ENCODE data around the gene TPO. TPM values are rescaled to one million over a fixed set of nuclear protein-coding genes. Genes with fewer than 3 reads are reported as not detected.
A peak's percentile ranks its signal among the peaks of the same experiment; 100 is the strongest.

TPO gene
- total and polyA plus RNA-seq, 5 donors: 1.3 to 2.0 (median 1.4) TPM; not detected in 1

DNA sequence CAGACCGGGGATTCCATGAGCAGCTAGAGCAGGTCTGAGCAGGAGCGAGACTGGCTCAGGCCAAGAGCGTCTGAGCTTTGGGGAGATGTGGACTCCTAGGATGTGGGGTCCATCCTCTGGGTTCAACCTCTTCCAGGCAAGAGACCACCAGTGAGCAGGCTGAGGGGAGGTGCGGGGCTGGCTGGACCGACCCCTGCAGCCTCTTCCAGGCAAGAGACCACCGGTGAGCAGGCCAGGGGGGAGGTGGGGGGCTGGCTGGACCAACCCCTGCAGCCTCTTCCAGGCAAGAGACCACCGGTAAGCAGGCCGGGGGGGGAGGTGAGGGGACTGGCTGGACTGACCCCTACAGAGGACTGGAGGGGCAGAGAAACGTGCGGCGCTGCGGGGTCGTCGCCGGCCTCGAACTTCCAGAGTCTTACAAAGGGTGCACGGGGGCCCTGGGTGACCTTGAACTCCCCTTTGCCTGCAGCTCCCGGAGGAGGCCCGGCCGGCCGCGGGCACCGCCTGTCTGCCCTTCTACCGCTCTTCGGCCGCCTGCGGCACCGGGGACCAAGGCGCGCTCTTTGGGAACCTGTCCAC is 63.4 kb downstream of the TPO start:
- ATAC-seq (no peak), DNase-seq (no peak)
- no peaks in the 10 kb centered on the region for H3K9me3 ChIP-seq (ENCODE audit: control insufficient read depth, low read length)
- intact Hi-C loops (cut with DNase I): no loop called here
- H3K4me3 ChIP-seq (ENCODE audit: low read length): no peak overlapping the region
- H3K4me1 ChIP-seq (ENCODE audit: control insufficient read depth, insufficient read depth, low read length): no peaks in the 10 kb centered on the region
- H3K27me3 ChIP-seq (ENCODE audit: control insufficient read depth, insufficient read depth): no peaks in the 10 kb centered on the region
- 83% methylated on average over 30 of the region's 30 CpGs for WGBS
- H3K27ac ChIP-seq (ENCODE audit: low read length): no peak overlapping the region

DNA sequence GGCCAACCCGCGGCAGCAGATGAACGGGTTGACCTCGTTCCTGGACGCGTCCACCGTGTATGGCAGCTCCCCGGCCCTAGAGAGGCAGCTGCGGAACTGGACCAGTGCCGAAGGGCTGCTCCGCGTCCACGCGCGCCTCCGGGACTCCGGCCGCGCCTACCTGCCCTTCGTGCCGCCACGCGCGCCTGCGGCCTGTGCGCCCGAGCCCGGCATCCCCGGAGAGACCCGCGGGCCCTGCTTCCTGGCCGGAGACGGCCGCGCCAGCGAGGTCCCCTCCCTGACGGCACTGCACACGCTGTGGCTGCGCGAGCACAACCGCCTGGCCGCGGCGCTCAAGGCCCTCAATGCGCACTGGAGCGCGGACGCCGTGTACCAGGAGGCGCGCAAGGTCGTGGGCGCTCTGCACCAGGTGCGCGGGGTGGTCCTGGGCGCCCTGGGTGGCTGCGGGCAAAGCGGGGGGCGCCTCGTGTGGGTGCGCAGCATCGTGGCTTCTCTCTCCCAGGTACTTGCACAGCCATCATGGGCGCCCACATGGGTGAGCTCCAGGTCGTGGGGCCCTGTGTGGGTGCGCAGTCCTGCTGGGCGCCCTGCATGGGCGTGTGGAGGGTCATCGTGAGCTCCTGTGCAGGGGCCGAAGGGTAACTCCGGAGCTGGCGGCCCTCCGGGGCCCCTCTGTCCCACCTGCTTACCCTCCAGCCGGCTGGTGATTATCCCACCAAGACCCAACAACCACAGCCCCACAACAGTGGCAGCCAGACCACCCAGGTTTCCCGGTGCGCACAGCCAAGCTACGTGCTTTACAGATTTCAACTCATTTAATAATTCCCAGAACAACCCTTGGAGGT is 64.2 kb downstream of the TPO start:
- Histone ChIP-seq H3K4me3 (ENCODE audit: low read length) (no peak overlapping the region), H3K27me3 (ENCODE audit: control insufficient read depth, insufficient read depth) (no peaks in the 10 kb centered on the region), H3K9me3 (ENCODE audit: control insufficient read depth, low read length) (no peaks in the 10 kb centered on the region), H3K27ac (ENCODE audit: low read length) (no peak overlapping the region), H3K4me1 (ENCODE audit: control insufficient read depth, insufficient read depth, low read length) (no peaks in the 10 kb centered on the region)
- intact Hi-C loops (cut with DNase I): no loop called here
- DNase-seq: no peak
- ATAC-seq: peak; percentile 11 to 27
- WGBS: 75% methylated on average over 76 of the region's 76 CpGs

DNA sequence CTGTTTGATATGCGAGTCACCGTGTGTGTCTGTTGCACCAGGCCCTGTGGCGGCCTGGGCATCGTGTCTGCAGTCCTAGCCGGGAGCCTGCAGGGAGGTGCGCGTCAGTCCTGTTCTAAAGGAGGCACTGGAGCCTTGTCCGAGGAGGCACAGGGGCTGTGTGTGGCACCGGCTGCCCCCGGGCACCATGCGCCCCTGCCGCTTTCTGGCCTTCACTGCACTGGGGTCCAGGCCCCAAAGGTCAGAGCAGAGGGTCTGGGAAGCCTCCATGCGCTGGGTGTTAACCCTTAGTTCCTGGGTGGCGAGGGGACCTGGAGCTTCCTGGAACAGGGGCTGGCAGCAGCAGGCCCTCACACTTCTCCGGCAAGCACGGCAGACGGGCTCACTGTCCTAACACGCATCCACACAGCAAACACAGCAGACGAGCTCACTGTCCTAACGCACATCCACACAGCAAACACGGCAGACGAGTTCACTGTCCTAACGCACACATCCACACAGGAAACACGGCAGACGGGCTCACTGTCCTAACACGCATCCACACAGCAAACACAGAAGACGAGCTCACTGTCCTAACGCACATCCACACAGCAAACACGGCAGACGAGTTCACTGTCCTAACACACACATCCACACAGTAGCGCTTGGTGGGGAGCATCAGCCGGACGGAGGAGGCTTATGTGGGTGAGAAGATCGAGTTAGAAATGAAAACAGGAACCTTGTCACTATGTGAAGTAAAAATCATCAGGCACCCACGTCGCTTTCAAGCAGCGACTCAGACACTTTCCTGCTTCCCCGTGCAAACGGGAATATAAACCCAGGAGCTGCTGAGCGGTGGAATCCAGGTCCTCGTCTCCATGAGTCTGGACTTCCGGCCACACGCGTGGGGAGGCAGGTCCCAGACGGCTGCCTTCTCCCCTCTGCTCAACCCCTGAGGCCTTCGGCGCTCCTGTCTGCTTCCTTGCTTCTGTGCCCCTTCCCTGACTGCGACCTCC is 65.3 kb downstream of the TPO start:
- H3K4me3 ChIP-seq (ENCODE audit: low read length): no peak overlapping the region
- H3K27ac ChIP-seq (ENCODE audit: low read length): no peak overlapping the region
- H3K4me1 ChIP-seq (ENCODE audit: control insufficient read depth, insufficient read depth, low read length): no peaks in the 10 kb centered on the region
- WGBS: 86% methylated on average over 48 of the region's 48 CpGs
- DNase-seq (no peak), ATAC-seq (no peak)
- intact Hi-C loops (cut with DNase I): no loop called here
- H3K9me3 ChIP-seq (ENCODE audit: control insufficient read depth, low read length): no peaks in the 10 kb centered on the region
- H3K27me3 ChIP-seq (ENCODE audit: control insufficient read depth, insufficient read depth): no peaks in the 10 kb centered on the region

DNA sequence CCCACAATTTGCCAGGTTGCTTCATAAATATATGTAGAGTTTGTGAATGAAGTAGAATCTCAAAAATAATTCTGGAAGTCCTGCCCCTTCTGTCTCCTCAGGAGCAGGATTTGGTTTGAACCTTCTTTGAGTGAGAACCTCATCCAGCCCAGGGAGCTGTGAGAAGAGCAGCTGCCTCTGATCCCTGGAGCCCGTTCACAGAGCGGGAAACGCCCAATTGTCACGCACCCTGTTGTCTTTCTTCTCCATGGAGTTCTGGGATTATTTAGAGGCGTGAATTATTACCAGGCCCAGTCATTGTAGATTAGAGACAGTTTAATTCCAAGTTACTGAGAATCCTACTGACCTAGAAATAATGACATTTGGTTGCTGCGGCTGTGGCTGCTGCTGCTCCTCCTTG is 66.1 kb downstream of the TPO start:
- intact Hi-C loops (cut with DNase I): no loop called here
- H3K27me3 ChIP-seq (ENCODE audit: control insufficient read depth, insufficient read depth): no peaks in the 10 kb centered on the region
- ATAC-seq (no peak), DNase-seq (no peak)
- H3K27ac ChIP-seq (ENCODE audit: low read length): no peak overlapping the region
- H3K4me3 ChIP-seq (ENCODE audit: low read length): no peak overlapping the region
- 83% methylated on average over 6 of the region's 6 CpGs for WGBS
- H3K9me3 ChIP-seq (ENCODE audit: control insufficient read depth, low read length): no peaks in the 10 kb centered on the region
- H3K4me1 ChIP-seq (ENCODE audit: control insufficient read depth, insufficient read depth, low read length): no peaks in the 10 kb centered on the region

DNA sequence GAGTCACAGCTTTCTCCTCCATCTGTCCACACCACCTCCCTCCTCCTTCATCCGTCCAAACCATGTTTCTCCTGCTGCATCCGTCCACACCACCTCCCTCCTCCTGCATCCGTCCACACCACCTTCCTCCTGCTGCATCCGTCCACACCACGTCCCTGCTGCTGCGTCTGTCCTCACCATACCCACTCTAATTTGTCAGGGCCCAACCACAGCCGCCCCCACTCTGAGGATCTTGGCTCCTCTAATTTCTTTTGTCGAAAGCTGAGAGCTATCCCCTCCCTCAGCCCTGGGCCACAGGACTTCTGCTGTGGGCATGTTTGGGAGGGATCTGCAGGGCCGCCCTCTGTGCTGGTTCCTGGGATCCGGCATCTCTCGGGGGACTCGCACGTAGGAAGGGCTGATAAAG is 67.4 kb downstream of the TPO start:
- ATAC-seq (peak in 1 of 2 donors; percentile 31), DNase-seq (no peak)
- intact Hi-C loops (cut with DNase I): no loop called here
- Histone ChIP-seq H3K27me3 (ENCODE audit: control insufficient read depth, insufficient read depth) (no peaks in the 10 kb centered on the region), H3K9me3 (ENCODE audit: control insufficient read depth, low read length) (no peaks in the 10 kb centered on the region), H3K4me1 (ENCODE audit: control insufficient read depth, insufficient read depth, low read length) (no peaks in the 10 kb centered on the region), H3K4me3 (ENCODE audit: low read length) (no peak overlapping the region), H3K27ac (ENCODE audit: low read length) (no peak overlapping the region)
- 56% methylated on average over 13 of the region's 13 CpGs for WGBS

DNA sequence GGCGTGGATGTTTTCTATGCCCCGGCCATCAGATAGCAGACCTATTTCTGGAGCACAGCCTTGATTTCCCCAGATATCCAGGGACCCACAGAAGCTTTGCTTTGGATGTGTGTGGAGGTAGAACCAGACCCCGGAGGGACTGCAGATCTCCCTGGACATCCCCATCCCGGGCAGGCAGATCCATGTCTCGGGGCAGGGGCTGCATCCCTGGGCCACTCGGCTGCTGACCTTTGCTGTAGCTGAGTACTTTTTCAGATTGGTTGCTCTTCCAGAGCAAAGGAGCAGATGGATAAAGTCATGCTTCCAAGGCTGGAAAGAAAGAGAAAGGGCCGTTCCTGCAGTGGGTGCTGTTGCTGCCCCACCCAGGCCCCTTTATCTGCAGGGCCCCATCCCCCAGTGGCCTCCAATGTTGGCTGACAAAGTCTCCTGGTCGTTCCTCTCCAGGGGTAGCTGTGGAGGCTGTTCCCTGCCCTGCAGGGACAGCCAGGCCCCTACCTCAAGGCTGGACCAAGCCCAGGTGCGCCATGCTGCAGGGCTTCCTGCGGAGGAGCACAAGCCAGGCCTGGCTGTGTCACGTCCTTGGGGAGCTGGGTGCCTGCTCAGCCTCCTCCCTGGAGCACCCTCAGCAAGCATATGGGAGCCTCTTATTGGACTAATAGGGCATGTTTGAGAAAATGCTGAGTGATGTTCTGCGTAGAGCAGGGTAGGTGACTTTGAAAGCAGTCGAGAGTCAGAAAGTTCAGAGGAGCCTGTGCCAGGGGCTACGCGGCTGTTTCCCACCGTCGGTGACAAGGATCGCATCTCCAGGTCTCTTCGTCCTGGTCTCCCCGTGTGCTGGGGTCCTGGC is 68.4 kb downstream of the TPO start:
- WGBS: 87% methylated on average over 20 of the region's 20 CpGs
- DNase-seq (no peak), ATAC-seq (no peak)
- H3K27ac ChIP-seq (ENCODE audit: low read length): no peak overlapping the region
- no peaks in the 10 kb centered on the region for H3K4me1 ChIP-seq (ENCODE audit: control insufficient read depth, insufficient read depth, low read length)
- H3K27me3 ChIP-seq (ENCODE audit: control insufficient read depth, insufficient read depth): no peaks in the 10 kb centered on the region
- intact Hi-C loops (cut with DNase I): no loop called here
- no peak overlapping the region for H3K4me3 ChIP-seq (ENCODE audit: low read length)
- no peaks in the 10 kb centered on the region for H3K9me3 ChIP-seq (ENCODE audit: control insufficient read depth, low read length)

DNA sequence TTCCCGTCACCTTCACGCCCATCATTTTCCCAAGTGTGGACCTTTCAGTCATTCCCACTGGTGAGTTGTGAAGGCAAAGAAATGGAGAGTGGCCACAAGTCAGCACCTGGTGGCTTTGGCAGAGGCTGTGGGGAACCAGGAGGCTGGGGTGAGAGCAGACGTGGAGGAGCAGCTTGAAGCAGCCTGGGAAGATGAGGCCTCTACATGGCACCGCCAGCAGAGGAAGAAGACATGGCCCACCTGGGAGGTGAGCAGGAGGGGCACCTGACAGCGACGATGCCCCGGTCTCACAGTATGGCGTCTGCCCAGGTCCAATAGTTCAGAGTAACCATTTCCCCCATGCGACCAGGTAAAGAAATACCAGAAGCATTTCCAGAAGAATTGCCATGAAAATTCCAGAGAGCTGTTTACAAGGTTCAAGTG is 69.0 kb downstream of the TPO start:
- Histone ChIP-seq H3K9me3 (ENCODE audit: control insufficient read depth, low read length) (no peaks in the 10 kb centered on the region), H3K4me1 (ENCODE audit: control insufficient read depth, insufficient read depth, low read length) (no peaks in the 10 kb centered on the region), H3K4me3 (ENCODE audit: low read length) (no peak overlapping the region), H3K27ac (ENCODE audit: low read length) (no peak overlapping the region), H3K27me3 (ENCODE audit: control insufficient read depth, insufficient read depth) (no peaks in the 10 kb centered on the region)
- intact Hi-C loops (cut with DNase I): no loop called here
- DNase-seq (no peak), ATAC-seq (no peak)
- 92% methylated on average over 9 of the region's 9 CpGs for WGBS

DNA sequence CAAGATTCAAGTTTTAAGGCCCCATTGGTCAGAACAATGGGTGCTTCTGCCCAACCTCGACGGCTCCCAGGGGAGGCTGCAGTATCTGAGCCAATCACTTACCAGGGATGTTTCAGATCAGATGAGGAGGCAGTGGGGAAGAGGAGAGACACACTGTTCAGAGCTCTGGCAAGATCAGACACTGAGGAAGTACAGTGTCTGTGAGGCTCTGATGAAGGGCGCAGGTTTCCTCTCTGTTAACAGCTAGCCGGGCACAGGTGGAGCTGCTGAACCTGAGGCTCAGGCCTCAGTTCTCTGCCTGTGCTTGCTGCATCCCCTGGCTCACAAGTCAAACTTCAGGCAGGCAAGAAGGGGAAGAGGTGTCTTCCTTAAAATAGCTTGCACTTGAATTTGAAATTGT is 69.7 kb downstream of the TPO start:
- no peak overlapping the region for H3K27ac ChIP-seq (ENCODE audit: low read length)
- H3K27me3 ChIP-seq (ENCODE audit: control insufficient read depth, insufficient read depth): no peaks in the 10 kb centered on the region
- H3K4me3 ChIP-seq (ENCODE audit: low read length): no peak overlapping the region
- 80% methylated on average over 4 of the region's 4 CpGs for WGBS
- H3K9me3 ChIP-seq (ENCODE audit: control insufficient read depth, low read length): no peaks in the 10 kb centered on the region
- ATAC-seq (no peak), DNase-seq (no peak)
- H3K4me1 ChIP-seq (ENCODE audit: control insufficient read depth, insufficient read depth, low read length): no peaks in the 10 kb centered on the region
- intact Hi-C loops (cut with DNase I): no loop called here

DNA sequence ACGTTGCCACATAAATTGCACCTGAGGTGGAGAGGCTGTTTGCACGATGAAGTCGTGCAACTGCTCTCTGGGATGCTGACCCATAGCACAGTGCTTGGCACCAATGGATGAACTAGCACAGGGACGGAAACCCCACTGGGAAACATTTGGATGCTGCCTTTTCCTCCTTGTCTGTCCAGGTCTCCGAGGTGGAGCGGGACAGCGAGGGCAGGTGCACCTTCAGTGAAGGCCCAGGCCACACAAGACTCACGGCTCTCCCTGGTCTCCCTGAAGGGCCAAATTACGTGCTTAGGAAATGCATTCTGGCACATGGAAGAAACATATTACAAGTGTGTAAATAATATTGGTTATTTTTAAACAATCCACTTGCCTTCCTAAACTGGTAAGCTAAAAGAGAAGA is 70.3 kb downstream of the TPO start:
- no peak overlapping the region for H3K4me3 ChIP-seq (ENCODE audit: low read length)
- intact Hi-C loops (cut with DNase I): no loop called here
- no peaks in the 10 kb centered on the region for H3K9me3 ChIP-seq (ENCODE audit: control insufficient read depth, low read length)
- no peak overlapping the region for H3K27ac ChIP-seq (ENCODE audit: low read length)
- 88% methylated on average over 9 of the region's 9 CpGs for WGBS
- DNase-seq (no peak), ATAC-seq (no peak)
- H3K4me1 ChIP-seq (ENCODE audit: control insufficient read depth, insufficient read depth, low read length): no peaks in the 10 kb centered on the region
- H3K27me3 ChIP-seq (ENCODE audit: control insufficient read depth, insufficient read depth): no peaks in the 10 kb centered on the region

DNA sequence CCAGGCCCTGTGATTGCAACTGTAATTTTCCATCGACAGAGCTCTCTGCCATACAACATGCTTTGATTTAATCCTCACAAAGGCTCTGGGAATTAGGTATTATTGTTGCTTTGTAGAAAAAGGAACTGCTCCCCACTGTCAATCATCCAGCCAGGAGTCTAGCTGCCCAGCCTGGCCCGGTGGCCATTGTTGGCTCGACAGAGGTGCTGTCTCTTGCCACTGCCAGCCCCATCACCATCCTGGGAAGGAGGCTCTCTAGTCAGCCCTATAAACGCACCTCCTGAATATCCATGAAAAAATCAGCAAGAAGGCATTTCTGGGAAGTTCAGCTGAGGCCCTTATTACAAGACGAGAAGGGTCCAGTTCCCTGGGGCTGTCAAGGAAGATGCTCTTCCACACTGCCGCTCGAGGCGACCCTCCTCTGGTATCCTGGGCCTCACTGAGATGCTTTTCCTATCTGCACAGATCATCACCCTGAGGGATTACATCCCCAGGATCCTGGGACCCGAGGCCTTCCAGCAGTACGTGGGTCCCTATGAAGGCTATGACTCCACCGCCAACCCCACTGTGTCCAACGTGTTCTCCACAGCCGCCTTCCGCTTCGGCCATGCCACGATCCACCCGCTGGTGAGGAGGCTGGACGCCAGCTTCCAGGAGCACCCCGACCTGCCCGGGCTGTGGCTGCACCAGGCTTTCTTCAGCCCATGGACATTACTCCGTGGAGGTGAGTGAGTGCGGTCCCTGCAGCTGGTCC is 71.0 kb downstream of the TPO start:
- DNase-seq (no peak), ATAC-seq (no peak)
- 90% methylated on average over 22 of the region's 22 CpGs for WGBS

More for the DNA sequence above, 71.0 kb downstream of the TPO start:
- Histone ChIP-seq H3K4me3 (ENCODE audit: low read length) (no peak overlapping the region), H3K27me3 (ENCODE audit: control insufficient read depth, insufficient read depth) (no peaks in the 10 kb centered on the region), H3K4me1 (ENCODE audit: control insufficient read depth, insufficient read depth, low read length) (no peaks in the 10 kb centered on the region), H3K27ac (ENCODE audit: low read length) (no peak overlapping the region), H3K9me3 (ENCODE audit: control insufficient read depth, low read length) (no peaks in the 10 kb centered on the region)
- intact Hi-C loops (cut with DNase I): no loop called here

All from right cardiac atrium (tissue), 5 donors.